ENCODE data around the gene HPX.

DNA sequence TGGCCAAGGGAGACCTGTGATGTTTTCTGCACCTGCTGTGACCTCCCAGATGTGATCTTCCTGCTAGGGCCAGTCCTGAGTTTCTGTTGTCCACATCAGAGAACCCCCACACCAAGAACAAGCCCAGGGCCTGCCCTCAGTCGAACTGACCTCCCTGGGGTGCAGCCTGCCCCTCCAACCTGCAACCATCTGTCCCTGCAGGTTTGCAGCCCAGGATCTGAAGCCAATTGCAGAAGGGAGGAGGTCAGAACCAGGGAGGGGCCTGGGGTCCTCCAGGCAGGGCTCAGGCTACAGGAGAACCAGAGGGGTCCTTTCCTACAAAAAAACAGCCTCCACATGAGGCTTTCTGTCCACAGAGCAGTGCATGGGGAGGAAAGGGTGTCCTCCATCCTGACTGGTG is 32.1 kb upstream of the HPX start:
- no peak for TF ChIP-seq CTCF (IDR thresholded peaks at IDR 0.05; ENCODE audit: insufficient read depth, low read depth, low read length)
- TF ChIP-seq EZH2 (IDR thresholded peaks at IDR 0.05; ENCODE audit: insufficient read depth, low read length) = no peak

Data from astrocyte (in vitro differentiated cells and primary cell).